Endothelial cell of umbilical vein (primary cell): ENCODE measurements around the gene RIMOC1. TPM values are rescaled to one million over a fixed set of nuclear protein-coding genes. Genes with fewer than 3 reads are reported as not detected.

Source experiments
- BruUV-seq: library from RNA; stranded (reverse); fragments of 400-500 nt; replicated peaks from 2 replicates; lab custom pipeline; 2021; lab: Mats Ljungman, UMichigan
- CTCF ChIA-PET: fragments of 300-600, 350-600 bp; sonication (Branson Sonifier 250); formaldehyde crosslinking; loops from one replicate; lab custom pipeline; 2021; ENCODE audit warnings: antibody characterized with exemption, inconsistent platforms; lab: Charles Lee
- POLR2A ChIA-PET: fragments of 300-600, 350-600 bp; sonication (Branson Sonifier 250); formaldehyde crosslinking; loops from one replicate; lab custom pipeline; 2021; ENCODE audit warnings: antibody characterized with exemption, inconsistent platforms; lab: Charles Lee
- DNase-seq: peaks from one replicate; pipeline ENCODE4 v3.0.0-alpha.2; 2011; ENCODE audit warnings: low read depth, low spot score
- FAIRE-seq: peaks from 2 replicates; lab custom pipeline; 2011; peaks lifted over from hg19 to GRCh38; lab: Jason Lieb, UNC
- H2AFZ ChIP-seq: 2 replicates; pipeline ENCODE4 v1.6.0; 2012; ENCODE audit warnings: low read depth, low read length, control low read depth, inconsistent platforms
- H3K27ac ChIP-seq: 2 replicates; pipeline ENCODE4 v1.5.1; 2011; ENCODE audit warnings: low read depth, mild to moderate bottlenecking, control low read depth, low read length, moderate library complexity; ENCODE audit not compliant: insufficient read depth
- H3K27me3 ChIP-seq, 2 experiments: 2 replicates each; pipeline versions ENCODE4 v1.6.0 to v1.6.1; 2011; ENCODE audit warnings: low read length in 2 of 2, mixed read lengths in 1 of 2; ENCODE audit not compliant: control insufficient read depth in 2 of 2, insufficient read depth in 2 of 2
- H3K36me3 ChIP-seq, 2 experiments: 2 replicates in 1 of 2; 3 replicates in 1 of 2; pipeline ENCODE4 v1.5.1; 2011; ENCODE audit warnings: low read length in 2 of 2, mild to moderate bottlenecking in 1 of 2, moderate library complexity in 1 of 2; ENCODE audit not compliant: control insufficient read depth in 2 of 2, insufficient read depth in 2 of 2; ENCODE audit errors: extremely low read depth in 1 of 2
- H3K4me1 ChIP-seq: 3 replicates; pipeline ENCODE4 v1.5.1; 2011; ENCODE audit warnings: mild to moderate bottlenecking, low read length; ENCODE audit not compliant: control insufficient read depth, insufficient read depth; ENCODE audit errors: extremely low read depth
- H3K4me2 ChIP-seq: 2 replicates; pipeline ENCODE4 v1.6.1; 2011; ENCODE audit warnings: low read length, control low read depth, mixed read lengths; ENCODE audit not compliant: insufficient read depth
- H3K4me3 ChIP-seq, 3 experiments: fragments of 200-600 bp in 1 of 3; sonication (generic), shearing (Covaris generic) in 1 of 3; replicated peaks in 1 of 3; 2 replicates each; pipeline ENCODE4 v1.5.1; 2011 to 2016; ENCODE audit warnings: control low read depth in 3 of 3, low read length in 3 of 3, mild to moderate bottlenecking in 2 of 3, inconsistent platforms in 1 of 3, low read depth in 1 of 3, moderate library complexity in 1 of 3; ENCODE audit not compliant: insufficient read depth in 1 of 3
- H3K79me2 ChIP-seq: 2 replicates; pipeline ENCODE4 v1.6.0; 2012; ENCODE audit warnings: low read length, inconsistent platforms; ENCODE audit not compliant: control insufficient read depth, insufficient read depth
- H3K9ac ChIP-seq: replicated peaks from 2 replicates; pipeline ENCODE3; 2011; ENCODE audit warnings: low read length, control low read depth; ENCODE audit not compliant: insufficient read depth; ENCODE audit errors: extremely low read depth
- H3K9me1 ChIP-seq: replicated peaks from 3 replicates; pipeline ENCODE4 v1.6.0; 2011; ENCODE audit warnings: mild to moderate bottlenecking, low read length; ENCODE audit not compliant: control insufficient read depth, insufficient read depth; ENCODE audit errors: extremely low read depth
- H3K9me3 ChIP-seq: replicated peaks from 2 replicates; pipeline ENCODE4 v1.5.1; 2012; ENCODE audit warnings: low read length, inconsistent platforms; ENCODE audit not compliant: control insufficient read depth, insufficient read depth
- H4K20me1 ChIP-seq: replicated peaks from 2 replicates; pipeline ENCODE3; 2011; ENCODE audit warnings: mild to moderate bottlenecking, low read length; ENCODE audit not compliant: control insufficient read depth, insufficient read depth; ENCODE audit errors: extremely low read depth
- EZH2 ChIP-seq: IDR thresholded peaks from 2 replicates; pipeline ENCODE4 v1.6.1; 2012; ENCODE audit warnings: borderline replicate concordance, low read depth, mild to moderate bottlenecking, moderate library complexity, low read length, inconsistent platforms; ENCODE audit not compliant: severe bottlenecking
- FOS ChIP-seq: IDR thresholded peaks from 2 replicates; pipeline ENCODE4 v1.6.1; 2011; ENCODE audit warnings: mild to moderate bottlenecking, low read length, moderate library complexity, borderline replicate concordance; ENCODE audit not compliant: insufficient read depth
- GATA2 ChIP-seq: IDR thresholded peaks from 2 replicates; pipeline ENCODE4 v1.7.0; 2011; ENCODE audit warnings: low read depth, mild to moderate bottlenecking, moderate library complexity, mixed read lengths, low read length; ENCODE audit not compliant: insufficient read length, insufficient read depth
- JUN ChIP-seq: IDR thresholded peaks from 2 replicates; pipeline ENCODE4 v1.6.1; 2011; ENCODE audit warnings: borderline replicate concordance, low read depth; ENCODE audit not compliant: insufficient read length, insufficient read depth
- MYC ChIP-seq: IDR thresholded peaks from one replicate; pipeline ENCODE4 v1.6.1; 2011; ENCODE audit warnings: mild to moderate bottlenecking, low read depth, low read length
- POLR2A ChIP-seq: IDR thresholded peaks from 2 replicates; pipeline ENCODE4 v1.6.1; 2012; ENCODE audit warnings: low read depth, mild to moderate bottlenecking, control low read depth, low read length
- POLR2AphosphoS5 ChIP-seq: IDR thresholded peaks from 2 replicates; pipeline ENCODE4 v1.6.1; 2012; ENCODE audit warnings: low read depth, mild to moderate bottlenecking, control low read depth, low read length, moderate library complexity; ENCODE audit not compliant: insufficient read depth
- dilution Hi-C: fragments of 300-500 bp; cut with MboI; formaldehyde crosslinking; loops from one replicate; pipeline ENCODE4 v1.15.0; 2019; ENCODE audit warnings: low sequenced_read_pairs; ENCODE audit not compliant: extremely low pct_ligation_motif_present
- intact Hi-C: fragments of 100-400 bp; cut with micrococcal nuclease; formaldehyde crosslinking; loops from one replicate; pipeline ENCODE4 v1.10.0; 2022
- polyA plus RNA-seq, 4 experiments: library from polyadenylated mRNA; depleted of rRNA in 3 of 4; stranded (reverse) in 3 of 4; unstranded in 1 of 4; fragments of >200 nt; gene quantifications; 2 replicates each; pipeline versions ENCODE4 v1.2.1 to v1.2.3, GENCODE V29; 2011 to 2012; ENCODE audit warnings: missing spikeins in 1 of 4
- total RNA-seq: library from RNA; stranded (reverse); gene quantifications from 2 replicates; pipeline ENCODE4 v1.2.3, GENCODE V29; 2021
- TF ChIP-seq, protein P1 (sequence below): IDR thresholded peaks from 2 replicates; pipeline ENCODE4 v1.6.1; 2011; ENCODE audit not compliant: insufficient read depth, insufficient read length
- TF ChIP-seq, protein P2 (sequence below), 2 donors: IDR thresholded peaks; 1 replicate in 1 of 2; 2 replicates in 1 of 2; pipeline ENCODE4 v1.5.1; 2011; ENCODE audit warnings: low read length in 2 of 2, mild to moderate bottlenecking in 2 of 2, moderate library complexity in 2 of 2, control low read depth in 1 of 2, inconsistent platforms in 1 of 2, low read depth in 1 of 2; ENCODE audit not compliant: insufficient read depth in 1 of 2; ENCODE audit errors: extremely low read depth in 1 of 2

Gene RIMOC1
- total and polyA plus RNA-seq, 2 donors (not counting 3 experiments of a cell fraction or from before 2014, with no cell fraction given), result 15.7 to 32.0 TPM

DNA sequence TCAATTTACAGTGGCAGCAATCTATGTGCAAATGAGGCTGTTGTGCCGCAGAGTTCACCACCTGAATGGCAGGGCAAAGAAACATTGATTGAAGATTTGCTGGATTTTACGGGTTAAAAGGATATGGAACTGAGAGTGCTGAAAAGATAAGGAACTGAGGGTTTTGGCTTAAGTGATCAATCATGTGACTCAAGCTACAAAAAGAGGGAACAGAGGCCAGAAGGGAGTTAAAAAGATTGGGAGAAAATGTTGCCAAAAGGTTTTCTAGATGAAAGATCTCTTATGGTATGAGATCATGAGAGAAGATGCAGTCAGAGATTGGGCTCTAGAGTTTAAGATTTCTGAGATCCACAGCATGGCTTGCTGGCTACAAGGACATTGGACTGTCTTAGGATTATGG lies 7.9 kb upstream of the RIMOC1 start:
- H3K79me2 ChIP-seq, result no peaks in the 10 kb centered on the region
- H3K9me1 ChIP-seq, result no peaks in the 10 kb centered on the region
- dilution Hi-C loops, result no loop called here
- intact Hi-C loops, result no loop called here
- no peaks in the 10 kb centered on the region for H3K36me3 ChIP-seq
- no peaks in the 10 kb centered on the region for H3K4me1 ChIP-seq
- BruUV-seq, result no TSS peak
- FAIRE-seq (no peak), DNase-seq (no peak)
- peaks cover 20 to 23% of the 10 kb centered on the region in 2 experiments for H3K27me3 ChIP-seq
- H3K4me3 ChIP-seq, result no peak overlapping the region
- CTCF ChIA-PET, result no interaction called here
- POLR2A ChIA-PET, result no interaction called here
- TF ChIP-seq POLR2A, result no peak
- TF ChIP-seq FOS, result no peak
- no peak for TF ChIP-seq POLR2AphosphoS5
- no peak for TF ChIP-seq MYC
- no peak for TF ChIP-seq GATA2
- no peak for TF ChIP-seq JUN
- TF ChIP-seq EZH2, result no peak
- TF ChIP-seq, protein P1, sequence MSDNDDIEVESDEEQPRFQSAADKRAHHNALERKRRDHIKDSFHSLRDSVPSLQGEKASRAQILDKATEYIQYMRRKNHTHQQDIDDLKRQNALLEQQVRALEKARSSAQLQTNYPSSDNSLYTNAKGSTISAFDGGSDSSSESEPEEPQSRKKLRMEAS, result no peak
- TF ChIP-seq, protein P2, sequence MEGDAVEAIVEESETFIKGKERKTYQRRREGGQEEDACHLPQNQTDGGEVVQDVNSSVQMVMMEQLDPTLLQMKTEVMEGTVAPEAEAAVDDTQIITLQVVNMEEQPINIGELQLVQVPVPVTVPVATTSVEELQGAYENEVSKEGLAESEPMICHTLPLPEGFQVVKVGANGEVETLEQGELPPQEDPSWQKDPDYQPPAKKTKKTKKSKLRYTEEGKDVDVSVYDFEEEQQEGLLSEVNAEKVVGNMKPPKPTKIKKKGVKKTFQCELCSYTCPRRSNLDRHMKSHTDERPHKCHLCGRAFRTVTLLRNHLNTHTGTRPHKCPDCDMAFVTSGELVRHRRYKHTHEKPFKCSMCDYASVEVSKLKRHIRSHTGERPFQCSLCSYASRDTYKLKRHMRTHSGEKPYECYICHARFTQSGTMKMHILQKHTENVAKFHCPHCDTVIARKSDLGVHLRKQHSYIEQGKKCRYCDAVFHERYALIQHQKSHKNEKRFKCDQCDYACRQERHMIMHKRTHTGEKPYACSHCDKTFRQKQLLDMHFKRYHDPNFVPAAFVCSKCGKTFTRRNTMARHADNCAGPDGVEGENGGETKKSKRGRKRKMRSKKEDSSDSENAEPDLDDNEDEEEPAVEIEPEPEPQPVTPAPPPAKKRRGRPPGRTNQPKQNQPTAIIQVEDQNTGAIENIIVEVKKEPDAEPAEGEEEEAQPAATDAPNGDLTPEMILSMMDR (IDR thresholded peaks at IDR 0.05; ENCODE audit: extremely low read depth in 1 of 2, insufficient read depth in 1 of 2, low read depth in 1 of 2, low read length in 2 of 2), result no peak
- no peaks in the 10 kb centered on the region for H3K9me3 ChIP-seq
- no peaks in the 10 kb centered on the region for H4K20me1 ChIP-seq
- H3K4me2 ChIP-seq, result no peak overlapping the region
- H3K9ac ChIP-seq, result no peak overlapping the region
- no peak overlapping the region for H2AFZ ChIP-seq
- no peak overlapping the region for H3K27ac ChIP-seq
